ENCODE data around the gene KAT2A.

KAT2A gene

GRCh38 chr17:42127414-42127813 lies 6.2 kb upstream of the KAT2A start:
- peaks cover 4% of the 10 kb centered on the region; the same call in 1 of the 2 replicates for H3K4me1 ChIP-seq (ENCODE audit: insufficient read depth, low read length)
- peaks cover 10% of the 10 kb centered on the region; the same call in 1 of the 2 replicates for H3K36me3 ChIP-seq (ENCODE audit: insufficient read depth, low read length)
- no peak overlapping the region for H3K9ac ChIP-seq (ENCODE audit: low read depth, low read length)
- no peaks in the 10 kb centered on the region for H3K9me3 ChIP-seq (ENCODE audit: control insufficient read depth, insufficient read depth, low read length)

- Histone ChIP-seq H3K36me3 (ENCODE audit: insufficient read depth, low read length) (peaks cover 10% of the 10 kb centered on the region; the same call in 1 of the 2 replicates), H3K9ac (ENCODE audit: low read depth, low read length) (no peak overlapping the region), H3K9me3 (ENCODE audit: control insufficient read depth, insufficient read depth, low read length) (no peaks in the 10 kb centered on the region), H3K4me1 (ENCODE audit: insufficient read depth, low read length) (peaks cover 4% of the 10 kb centered on the region; the same call in 1 of the 2 replicates)
Observed at GRCh38 chr17:42126836-42127235, 5.7 kb upstream of the KAT2A start.

- Histone ChIP-seq H3K36me3 (ENCODE audit: insufficient read depth, low read length) (peaks cover 10% of the 10 kb centered on the region; the same call in 1 of the 2 replicates), H3K4me1 (ENCODE audit: insufficient read depth, low read length) (peaks cover 7% of the 10 kb centered on the region), H3K9ac (ENCODE audit: low read depth, low read length) (no peak overlapping the region), H3K9me3 (ENCODE audit: control insufficient read depth, insufficient read depth, low read length) (no peaks in the 10 kb centered on the region)
Observed at GRCh38 chr17:42125565-42125964, 4.4 kb upstream of the KAT2A start.

GRCh38 chr17:42124256-42124655 lies 3.1 kb upstream of the KAT2A start:
- H3K36me3 ChIP-seq (ENCODE audit: insufficient read depth, low read length): peaks cover 10% of the 10 kb centered on the region; the same call in 1 of the 2 replicates
- H3K4me1 ChIP-seq (ENCODE audit: insufficient read depth, low read length): peaks cover 11% of the 10 kb centered on the region
- H3K9me3 ChIP-seq (ENCODE audit: control insufficient read depth, insufficient read depth, low read length): no peaks in the 10 kb centered on the region
- no peak overlapping the region for H3K9ac ChIP-seq (ENCODE audit: low read depth, low read length)

- Histone ChIP-seq H3K36me3 (ENCODE audit: insufficient read depth, low read length) (peaks cover 4% of the 10 kb centered on the region; the same call in 1 of the 2 replicates), H3K9ac (ENCODE audit: low read depth, low read length) (peak within 1 kb of the TSS; percentile 15; the same call in 1 of the 2 replicates), H3K4me1 (ENCODE audit: insufficient read depth, low read length) (peaks cover 11% of the 10 kb centered on the region), H3K9me3 (ENCODE audit: control insufficient read depth, insufficient read depth, low read length) (no peaks in the 10 kb centered on the region)
Observed at GRCh38 chr17:42122371-42123303, 1.5 kb upstream of the KAT2A start, which contains the start of gene HSPB9. HSPB9 (plus strand) TSS chr17:42122804; CDS start chr17:42122851, 47 bp downstream.

- no peaks in the 10 kb centered on the region for H3K36me3 ChIP-seq (ENCODE audit: insufficient read depth, low read length)
- peak overlapping the region; percentile 37 for H3K9ac ChIP-seq (ENCODE audit: low read depth, low read length)
- peaks cover 11% of the 10 kb centered on the region for H3K4me1 ChIP-seq (ENCODE audit: insufficient read depth, low read length)
- no peaks in the 10 kb centered on the region for H3K9me3 ChIP-seq (ENCODE audit: control insufficient read depth, insufficient read depth, low read length)
Observed at GRCh38 chr17:42120161-42120769, 902 bp downstream of the KAT2A start.

GRCh38 chr17:42119301-42119700 lies 1.9 kb downstream of the KAT2A start:
- no peaks in the 10 kb centered on the region for H3K9me3 ChIP-seq (ENCODE audit: control insufficient read depth, insufficient read depth, low read length)
- peaks cover 11% of the 10 kb centered on the region for H3K4me1 ChIP-seq (ENCODE audit: insufficient read depth, low read length)
- H3K9ac ChIP-seq (ENCODE audit: low read depth, low read length): no peak overlapping the region
- no peaks in the 10 kb centered on the region for H3K36me3 ChIP-seq (ENCODE audit: insufficient read depth, low read length)

GRCh38 chr17:42118545-42118944 lies 2.6 kb downstream of the KAT2A start:
- H3K4me1 ChIP-seq (ENCODE audit: insufficient read depth, low read length): peaks cover 11% of the 10 kb centered on the region
- H3K9ac ChIP-seq (ENCODE audit: low read depth, low read length): no peak overlapping the region
- no peaks in the 10 kb centered on the region for H3K36me3 ChIP-seq (ENCODE audit: insufficient read depth, low read length)
- no peaks in the 10 kb centered on the region for H3K9me3 ChIP-seq (ENCODE audit: control insufficient read depth, insufficient read depth, low read length)

GRCh38 chr17:42118126-42118510 lies 3.0 kb downstream of the KAT2A start:
- Histone ChIP-seq H3K9me3 (ENCODE audit: control insufficient read depth, insufficient read depth, low read length) (no peaks in the 10 kb centered on the region), H3K4me1 (ENCODE audit: insufficient read depth, low read length) (peaks cover 10% of the 10 kb centered on the region), H3K9ac (ENCODE audit: low read depth, low read length) (no peak overlapping the region), H3K36me3 (ENCODE audit: insufficient read depth, low read length) (no peaks in the 10 kb centered on the region)

- no peak overlapping the region for H3K9ac ChIP-seq (ENCODE audit: low read depth, low read length)
- no peaks in the 10 kb centered on the region for H3K9me3 ChIP-seq (ENCODE audit: control insufficient read depth, insufficient read depth, low read length)
- peaks cover 10% of the 10 kb centered on the region for H3K4me1 ChIP-seq (ENCODE audit: insufficient read depth, low read length)
- H3K36me3 ChIP-seq (ENCODE audit: insufficient read depth, low read length): no peaks in the 10 kb centered on the region
Observed at GRCh38 chr17:42117397-42118125, 3.6 kb downstream of the KAT2A start.

- no peaks in the 10 kb centered on the region for H3K36me3 ChIP-seq (ENCODE audit: insufficient read depth, low read length)
- no peak overlapping the region for H3K9ac ChIP-seq (ENCODE audit: low read depth, low read length)
- H3K4me1 ChIP-seq (ENCODE audit: insufficient read depth, low read length): peaks cover 11% of the 10 kb centered on the region
- no peaks in the 10 kb centered on the region for H3K9me3 ChIP-seq (ENCODE audit: control insufficient read depth, insufficient read depth, low read length)
Observed at GRCh38 chr17:42116705-42117396, 4.3 kb downstream of the KAT2A start.

GRCh38 chr17:42114118-42114517 lies 7.0 kb downstream of the KAT2A start:
- Histone ChIP-seq H3K36me3 (ENCODE audit: insufficient read depth, low read length) (no peaks in the 10 kb centered on the region), H3K9ac (ENCODE audit: low read depth, low read length) (no peak overlapping the region), H3K9me3 (ENCODE audit: control insufficient read depth, insufficient read depth, low read length) (no peaks in the 10 kb centered on the region), H3K4me1 (ENCODE audit: insufficient read depth, low read length) (peaks cover 3% of the 10 kb centered on the region; the same call in 1 of the 2 replicates)

GRCh38 chr17:42113293-42114069 lies 7.7 kb downstream of the KAT2A start:
- Histone ChIP-seq H3K36me3 (ENCODE audit: insufficient read depth, low read length) (no peaks in the 10 kb centered on the region), H3K9me3 (ENCODE audit: control insufficient read depth, insufficient read depth, low read length) (no peaks in the 10 kb centered on the region), H3K4me1 (ENCODE audit: insufficient read depth, low read length) (peaks cover 3% of the 10 kb centered on the region; the same call in 1 of the 2 replicates), H3K9ac (ENCODE audit: low read depth, low read length) (no peak overlapping the region)

Measured in ES-I3 (cell line).